Caco-2 (cell line): ENCODE results near the gene VAT1L. TPM values are rescaled to one million over a fixed set of nuclear protein-coding genes. Genes with fewer than 3 reads are reported as not detected.

Source experiments
- BruUV-seq: library from RNA; stranded (reverse); fragments of 400-500 nt; replicated peaks from 2 replicates; lab custom pipeline; 2021; lab: Mats Ljungman, UMichigan
- CTCF ChIA-PET: fragments of 300-600 bp; sonication (Branson Sonifier 250); formaldehyde crosslinking; loops from one replicate; lab custom pipeline; 2022; ENCODE audit warnings: antibody characterized with exemption; lab: Charles Lee
- POLR2A ChIA-PET: fragments of 300-600 bp; sonication (Branson Sonifier 250); formaldehyde crosslinking; loops from one replicate; lab custom pipeline; 2022; ENCODE audit warnings: antibody characterized with exemption; lab: Charles Lee
- DNase-seq, 2 experiments: peaks; one replicate each; pipeline versions ENCODE4 v3.0.0 to v3.0.0-alpha.2; 2020 to 2022
- H3K27me3 ChIP-seq: replicated peaks from 2 replicates; pipeline ENCODE4 v1.6.0; 2011; ENCODE audit warnings: low read length; ENCODE audit not compliant: control insufficient read depth, insufficient read depth
- H3K36me3 ChIP-seq: 2 replicates; pipeline ENCODE4 v1.5.1; 2011; ENCODE audit warnings: low read length; ENCODE audit not compliant: control insufficient read depth, insufficient read depth
- H3K4me1 ChIP-seq: fragments of 250-450 bp; sonication (Bioruptor Pico); 2 replicates; pipeline ENCODE4 v1.5.1; 2020; ENCODE audit warnings: mild to moderate bottlenecking
- H3K4me3 ChIP-seq: 2 replicates; pipeline ENCODE4 v1.5.1; 2011; ENCODE audit warnings: low read depth, mild to moderate bottlenecking, control low read depth, low read length
- H3K9me3 ChIP-seq: fragments of 250-450 bp; sonication (Bioruptor Pico); 2 replicates; pipeline ENCODE4 v1.5.1; 2020; ENCODE audit warnings: mild to moderate bottlenecking, moderate library complexity
- H3K27ac Mint-ChIP-seq: one replicate; pipeline ENCODE4 v1.8.0; 2022; ENCODE audit warnings: mixed read lengths; ENCODE audit not compliant: unreplicated experiment
- H3K27me3 Mint-ChIP-seq: one replicate; pipeline ENCODE4 v1.8.0; 2022; ENCODE audit warnings: mixed read lengths; ENCODE audit not compliant: insufficient read depth, unreplicated experiment
- H3K36me3 Mint-ChIP-seq: one replicate; pipeline ENCODE4 v1.8.0; 2022; ENCODE audit warnings: mild to moderate bottlenecking, mixed read lengths; ENCODE audit not compliant: insufficient read depth, unreplicated experiment
- H3K4me1 Mint-ChIP-seq: one replicate; pipeline ENCODE4 v1.8.0; 2022; ENCODE audit warnings: low read depth, mixed read lengths; ENCODE audit not compliant: unreplicated experiment
- H3K4me3 Mint-ChIP-seq: one replicate; pipeline ENCODE4 v1.8.0; 2022; ENCODE audit warnings: mild to moderate bottlenecking, moderate library complexity, mixed read lengths; ENCODE audit not compliant: unreplicated experiment
- H3K9me3 Mint-ChIP-seq: one replicate; pipeline ENCODE4 v1.8.0; 2022; ENCODE audit warnings: mixed read lengths; ENCODE audit not compliant: unreplicated experiment
- intact Hi-C: fragments of 100-400 bp; cut with micrococcal nuclease; formaldehyde crosslinking; loops from one replicate; pipeline ENCODE4 v1.10.0; 2022; ENCODE audit not compliant: unreplicated experiment
- total RNA-seq: library from RNA; stranded (reverse); gene quantifications from 2 replicates; pipeline ENCODE4 v1.2.3, GENCODE V29; 2022
- TF ChIP-seq, protein P1 (sequence below), 2 experiments: fragments of 200-600 bp in 1 of 2; IDR thresholded peaks; 1 replicate in 1 of 2; 2 replicates in 1 of 2; pipeline versions ENCODE4 v1.5.1 to v1.8.0; 2011 to 2022; ENCODE audit warnings: antibody characterized with exemption in 1 of 2, control low read depth in 1 of 2, inconsistent platforms in 1 of 2, low read depth in 1 of 2, low read length in 1 of 2, mild to moderate bottlenecking in 1 of 2, moderate library complexity in 1 of 2; ENCODE audit not compliant: insufficient read depth in 1 of 2, severe bottlenecking in 1 of 2, unreplicated experiment in 1 of 2

The VAT1L gene
- total RNA-seq, 1 experiment from 2014 or later = not detected

DNA sequence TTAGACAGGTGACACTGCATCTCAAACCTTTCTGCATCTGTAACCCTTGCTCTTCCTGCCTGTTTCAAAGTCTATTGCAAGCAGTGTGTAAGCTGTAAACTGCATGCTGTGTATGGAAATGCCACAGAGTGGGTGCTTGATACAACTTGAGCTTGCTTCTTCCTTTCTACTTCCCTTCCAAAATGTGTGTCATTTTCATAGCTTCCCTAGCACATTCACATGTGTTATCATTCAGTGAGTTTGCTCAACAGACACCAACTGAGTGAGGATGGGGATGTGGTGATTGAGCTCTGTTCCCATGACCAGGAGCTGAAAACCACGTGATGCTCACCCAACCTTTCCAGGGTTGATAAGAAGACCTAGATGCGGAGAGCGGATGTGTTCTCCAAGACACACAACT lies 111.1 kb downstream of the VAT1L start:
- POLR2A ChIA-PET = no interaction called here
- Histone ChIP-seq H3K27me3 (no peaks in the 10 kb centered on the region; the same call in 1 of the 2 replicates), H3K4me1 (no peaks in the 10 kb centered on the region), H3K36me3 (no peaks in the 10 kb centered on the region), H3K9me3 (no peaks in the 10 kb centered on the region), H3K4me3 (no peak overlapping the region)
- CTCF ChIA-PET = no interaction called here
- Mint-ChIP-seq H3K9me3 (no peaks in the 10 kb centered on the region), H3K4me3 (no peak overlapping the region), H3K4me1 (no peaks in the 10 kb centered on the region), H3K27me3 (peaks cover 11% of the 10 kb centered on the region), H3K27ac (no peak overlapping the region), H3K36me3 (no peaks in the 10 kb centered on the region)
- intact Hi-C loops = no loop called here
- TF ChIP-seq, protein P1, sequence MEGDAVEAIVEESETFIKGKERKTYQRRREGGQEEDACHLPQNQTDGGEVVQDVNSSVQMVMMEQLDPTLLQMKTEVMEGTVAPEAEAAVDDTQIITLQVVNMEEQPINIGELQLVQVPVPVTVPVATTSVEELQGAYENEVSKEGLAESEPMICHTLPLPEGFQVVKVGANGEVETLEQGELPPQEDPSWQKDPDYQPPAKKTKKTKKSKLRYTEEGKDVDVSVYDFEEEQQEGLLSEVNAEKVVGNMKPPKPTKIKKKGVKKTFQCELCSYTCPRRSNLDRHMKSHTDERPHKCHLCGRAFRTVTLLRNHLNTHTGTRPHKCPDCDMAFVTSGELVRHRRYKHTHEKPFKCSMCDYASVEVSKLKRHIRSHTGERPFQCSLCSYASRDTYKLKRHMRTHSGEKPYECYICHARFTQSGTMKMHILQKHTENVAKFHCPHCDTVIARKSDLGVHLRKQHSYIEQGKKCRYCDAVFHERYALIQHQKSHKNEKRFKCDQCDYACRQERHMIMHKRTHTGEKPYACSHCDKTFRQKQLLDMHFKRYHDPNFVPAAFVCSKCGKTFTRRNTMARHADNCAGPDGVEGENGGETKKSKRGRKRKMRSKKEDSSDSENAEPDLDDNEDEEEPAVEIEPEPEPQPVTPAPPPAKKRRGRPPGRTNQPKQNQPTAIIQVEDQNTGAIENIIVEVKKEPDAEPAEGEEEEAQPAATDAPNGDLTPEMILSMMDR (IDR thresholded peaks at IDR 0.05; ENCODE audit: insufficient read depth in 1 of 2, low read depth in 1 of 2, low read length in 1 of 2, severe bottlenecking in 1 of 2, unreplicated experiment in 1 of 2) = no peak
- no peak for DNase-seq
- no TSS peak for BruUV-seq

DNA sequence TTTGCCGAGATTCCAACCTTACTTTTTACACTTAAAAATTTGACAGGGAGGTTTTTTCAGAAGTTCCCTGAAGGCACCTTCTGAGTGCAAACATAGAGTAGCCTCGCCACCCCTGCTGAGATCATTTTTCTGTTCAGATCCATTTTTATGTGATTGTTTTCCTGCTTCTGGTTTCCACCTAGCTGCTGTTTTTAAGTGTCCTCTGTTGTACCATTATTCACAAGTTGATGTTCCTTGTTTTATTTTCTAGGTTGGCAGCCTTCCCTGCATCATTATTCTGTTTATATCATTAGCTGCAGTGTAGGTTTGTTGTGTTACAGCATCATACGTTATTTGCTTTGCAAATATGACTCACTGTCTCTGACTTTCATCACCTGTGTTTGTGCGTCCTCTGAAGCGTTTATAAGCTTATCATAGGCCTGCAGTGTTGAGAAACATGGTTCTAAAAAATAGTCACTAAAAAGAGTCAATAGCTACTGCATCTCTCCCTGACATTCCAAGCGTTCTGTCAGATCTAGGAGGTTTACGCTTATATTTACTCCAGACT lies 117.1 kb downstream of the VAT1L start:
- no peak overlapping the region for H3K4me3 Mint-ChIP-seq
- BruUV-seq = no TSS peak
- TF ChIP-seq, protein P1 (IDR thresholded peaks at IDR 0.05; ENCODE audit: insufficient read depth in 1 of 2, low read depth in 1 of 2, low read length in 1 of 2, severe bottlenecking in 1 of 2, unreplicated experiment in 1 of 2) = no peak
- H3K4me1 ChIP-seq = no peaks in the 10 kb centered on the region
- H3K4me1 Mint-ChIP-seq = no peaks in the 10 kb centered on the region
- DNase-seq = no peak
- H3K27me3 ChIP-seq = no peaks in the 10 kb centered on the region
- H3K9me3 Mint-ChIP-seq = no peaks in the 10 kb centered on the region
- no peaks in the 10 kb centered on the region for H3K36me3 Mint-ChIP-seq
- no peaks in the 10 kb centered on the region for H3K36me3 ChIP-seq
- intact Hi-C loops = no loop called here
- no peaks in the 10 kb centered on the region for H3K9me3 ChIP-seq
- ChIA-PET CTCF (no interaction called here), POLR2A (no interaction called here)
- H3K27me3 Mint-ChIP-seq = peaks cover 7% of the 10 kb centered on the region
- H3K4me3 ChIP-seq = no peak overlapping the region
- H3K27ac Mint-ChIP-seq = no peak overlapping the region

DNA sequence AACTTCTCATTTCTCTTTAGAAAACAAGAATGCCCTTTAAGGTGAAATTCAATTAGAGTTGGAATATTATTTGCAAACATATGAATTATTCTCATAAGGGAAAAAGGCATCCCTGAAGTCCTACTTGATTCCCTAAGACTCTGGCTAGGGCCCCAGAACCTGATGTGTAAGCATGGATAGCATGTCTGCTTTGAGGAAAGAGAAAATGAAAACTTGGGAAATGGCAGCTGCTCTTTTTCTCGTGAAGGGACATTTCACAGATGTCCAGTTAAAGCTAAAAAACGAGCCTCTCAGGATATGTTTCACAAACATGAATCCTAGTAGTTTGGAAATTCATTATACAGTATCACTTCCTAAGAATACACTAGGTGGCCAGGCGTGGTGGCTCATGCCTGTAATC lies 121.7 kb downstream of the VAT1L start:
- no peak for DNase-seq
- intact Hi-C loops = no loop called here
- POLR2A ChIA-PET = no interaction called here
- Histone ChIP-seq H3K4me3 (no peak overlapping the region), H3K4me1 (no peaks in the 10 kb centered on the region), H3K27me3 (no peaks in the 10 kb centered on the region), H3K9me3 (no peaks in the 10 kb centered on the region), H3K36me3 (no peaks in the 10 kb centered on the region)
- no peaks in the 10 kb centered on the region for H3K36me3 Mint-ChIP-seq
- TF ChIP-seq, protein P1 (IDR thresholded peaks at IDR 0.05; ENCODE audit: insufficient read depth in 1 of 2, low read depth in 1 of 2, low read length in 1 of 2, severe bottlenecking in 1 of 2, unreplicated experiment in 1 of 2) = no peak
- CTCF ChIA-PET = no interaction called here
- no peaks in the 10 kb centered on the region for H3K4me1 Mint-ChIP-seq
- H3K9me3 Mint-ChIP-seq = no peaks in the 10 kb centered on the region
- H3K4me3 Mint-ChIP-seq = no peak overlapping the region
- no TSS peak for BruUV-seq
- H3K27me3 Mint-ChIP-seq = peaks cover 7% of the 10 kb centered on the region
- no peak overlapping the region for H3K27ac Mint-ChIP-seq
